Activated CD4-positive, alpha-beta memory T cell treated with anti-CD3 and anti-CD28 coated beads, Interleukin-2, amount 10 ng/mL, durations not matched to agents 7 days and 5 days (primary cell): ENCODE results near the gene FN1. TPM values are rescaled to one million over a fixed set of nuclear protein-coding genes. Genes with fewer than 3 reads are reported as not detected.

Source experiments
- CTCF ChIA-PET: fragments of 350-600 bp; sonication (Branson Sonifier 250); formaldehyde crosslinking; loops from one replicate; lab custom pipeline; 2021; ENCODE audit warnings: antibody characterized with exemption, inconsistent platforms; lab: Charles Lee
- POLR2A ChIA-PET: fragments of 350-600 bp; sonication (Branson Sonifier 250); formaldehyde crosslinking; loops from one replicate; lab custom pipeline; 2021; ENCODE audit warnings: antibody characterized with exemption; lab: Charles Lee
- DNase-seq: peaks from one replicate; pipeline ENCODE4 v3.0.0-alpha.2; 2020
- H3K27ac Mint-ChIP-seq: one replicate; pipeline ENCODE4 v1.8.0; 2021; ENCODE audit warnings: mild to moderate bottlenecking, mixed read lengths
- H3K27me3 Mint-ChIP-seq: one replicate; pipeline ENCODE4 v1.8.0; 2021; ENCODE audit warnings: mixed read lengths
- H3K36me3 Mint-ChIP-seq: one replicate; pipeline ENCODE4 v1.8.0; 2021; ENCODE audit warnings: low read depth, mixed read lengths
- H3K4me1 Mint-ChIP-seq: one replicate; pipeline ENCODE4 v1.8.0; 2021; ENCODE audit warnings: mixed read lengths
- H3K4me3 Mint-ChIP-seq: one replicate; pipeline ENCODE4 v1.8.0; 2021; ENCODE audit warnings: mild to moderate bottlenecking, mixed read lengths
- H3K9me3 Mint-ChIP-seq: one replicate; pipeline ENCODE4 v1.8.0; 2021; ENCODE audit warnings: mixed read lengths
- total RNA-seq, 2 experiments: library from RNA; stranded (reverse); gene quantifications; one replicate each; pipeline ENCODE4 v1.2.3, GENCODE V29; 2021

Gene FN1
- total RNA-seq, 2 experiments from 2014 or later = 1.8 to 2.2 TPM

- Mint-ChIP-seq H3K4me3 (no peak overlapping the region), H3K4me1 (no peaks in the 10 kb centered on the region), H3K9me3 (no peaks in the 10 kb centered on the region), H3K36me3 (no peaks in the 10 kb centered on the region), H3K27ac (no peak overlapping the region), H3K27me3 (no peaks in the 10 kb centered on the region)
- DNase-seq = no peak
- CTCF ChIA-PET = no interaction called here
- POLR2A ChIA-PET = no interaction called here
These were observed 43.7 kb downstream of the FN1 start for GRCh38 chr2:215392164-215392563.

GRCh38 chr2:215391531-215391930 is 44.3 kb downstream of the FN1 start:
- H3K36me3 Mint-ChIP-seq = no peaks in the 10 kb centered on the region
- H3K9me3 Mint-ChIP-seq = no peaks in the 10 kb centered on the region
- H3K4me1 Mint-ChIP-seq = no peaks in the 10 kb centered on the region
- ChIA-PET CTCF (interaction anchor here (1.0 kb wide), 1 partner anchor 121 kb away, joined by 3 read pairs; no protein-coding TSS in a partner anchor), POLR2A (no interaction called here)
- H3K4me3 Mint-ChIP-seq = no peak overlapping the region
- H3K27me3 Mint-ChIP-seq = no peaks in the 10 kb centered on the region
- H3K27ac Mint-ChIP-seq = no peak overlapping the region
- no peak for DNase-seq

GRCh38 chr2:215390550-215390913 is 45.3 kb downstream of the FN1 start:
- H3K4me3 Mint-ChIP-seq = no peak overlapping the region
- ChIA-PET CTCF (interaction anchor here (1.0 kb wide), 1 partner anchor 120 kb away, joined by 3 read pairs; no protein-coding TSS in a partner anchor), POLR2A (no interaction called here)
- no peaks in the 10 kb centered on the region for H3K4me1 Mint-ChIP-seq
- no peaks in the 10 kb centered on the region for H3K27me3 Mint-ChIP-seq
- no peaks in the 10 kb centered on the region for H3K9me3 Mint-ChIP-seq
- H3K27ac Mint-ChIP-seq = no peak overlapping the region
- H3K36me3 Mint-ChIP-seq = no peaks in the 10 kb centered on the region
- DNase-seq = no peak

GRCh38 chr2:215388002-215388728 is 47.7 kb downstream of the FN1 start:
- no peaks in the 10 kb centered on the region for H3K9me3 Mint-ChIP-seq
- no peaks in the 10 kb centered on the region for H3K27me3 Mint-ChIP-seq
- no peak overlapping the region for H3K4me3 Mint-ChIP-seq
- no peaks in the 10 kb centered on the region for H3K36me3 Mint-ChIP-seq
- no peak overlapping the region for H3K27ac Mint-ChIP-seq
- ChIA-PET CTCF (no interaction called here), POLR2A (no interaction called here)
- no peaks in the 10 kb centered on the region for H3K4me1 Mint-ChIP-seq
- no peak for DNase-seq

- Mint-ChIP-seq H3K36me3 (no peaks in the 10 kb centered on the region), H3K27me3 (no peaks in the 10 kb centered on the region), H3K27ac (no peak overlapping the region), H3K9me3 (no peaks in the 10 kb centered on the region), H3K4me3 (no peak overlapping the region), H3K4me1 (no peaks in the 10 kb centered on the region)
- no peak for DNase-seq
- ChIA-PET CTCF (interaction anchor here (0.6 kb wide), 2 partner anchors 21 to 22 kb away, joined by 3 to 4 read pairs; no protein-coding TSS in a partner anchor), POLR2A (no interaction called here)
These were observed 49.3 kb downstream of the FN1 start for GRCh38 chr2:215386566-215386965.

DNA sequence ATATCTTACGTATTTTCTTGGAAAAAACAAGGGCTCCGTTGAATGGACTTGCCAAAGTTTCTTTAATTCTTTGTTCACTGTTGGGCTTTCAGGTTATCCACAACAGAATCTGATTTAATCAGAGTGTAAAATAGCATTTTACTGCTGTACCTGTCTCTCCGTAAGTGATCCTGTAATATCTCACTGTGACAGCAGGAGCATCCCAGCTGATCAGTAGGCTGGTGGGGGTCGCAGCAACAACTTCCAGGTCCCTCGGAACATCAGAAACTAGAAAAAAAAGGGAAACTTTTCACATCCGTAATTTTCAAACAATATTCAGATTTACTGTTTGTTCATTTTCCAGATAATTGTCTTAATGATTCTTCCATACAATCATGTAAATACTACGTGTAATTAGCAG is 51.2 kb downstream of the FN1 start:
- Mint-ChIP-seq H3K27ac (no peak overlapping the region), H3K4me1 (no peaks in the 10 kb centered on the region), H3K36me3 (no peaks in the 10 kb centered on the region), H3K4me3 (no peak overlapping the region), H3K27me3 (no peaks in the 10 kb centered on the region), H3K9me3 (no peaks in the 10 kb centered on the region)
- POLR2A ChIA-PET = no interaction called here
- CTCF ChIA-PET = no interaction called here
- no peak for DNase-seq

DNA sequence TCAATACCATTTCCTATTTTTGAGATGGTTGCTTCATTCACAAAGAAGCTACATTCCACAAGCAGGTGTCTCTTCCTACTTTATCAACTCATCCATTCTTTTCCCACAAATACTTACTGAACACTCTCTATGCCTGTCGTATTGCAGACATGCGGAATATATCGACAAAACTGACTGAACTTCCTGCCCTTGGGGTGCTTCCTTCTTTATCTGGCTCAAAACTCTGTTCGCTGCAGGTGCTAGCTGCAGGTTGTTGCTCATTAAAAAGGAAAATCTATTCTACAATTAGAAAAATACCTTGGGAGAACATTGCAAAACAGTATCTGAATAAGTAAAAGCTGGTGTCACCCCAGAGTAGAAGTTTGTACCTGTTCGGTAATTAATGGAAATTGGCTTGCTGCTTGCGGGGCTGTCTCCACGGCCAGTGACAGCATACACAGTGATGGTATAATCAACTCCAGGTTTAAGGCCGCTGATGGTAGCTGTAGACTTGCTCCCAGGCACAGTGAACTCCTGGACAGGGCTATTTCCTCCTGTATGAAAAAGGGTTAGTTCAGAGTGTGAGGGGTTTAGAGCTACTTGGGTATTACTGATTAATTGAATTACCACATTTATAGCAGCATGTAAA is 52.1 kb downstream of the FN1 start:
- DNase-seq = no peak
- Mint-ChIP-seq H3K4me1 (no peaks in the 10 kb centered on the region), H3K36me3 (no peaks in the 10 kb centered on the region), H3K27ac (no peak overlapping the region), H3K4me3 (no peak overlapping the region), H3K9me3 (no peaks in the 10 kb centered on the region), H3K27me3 (no peaks in the 10 kb centered on the region)
- CTCF ChIA-PET = no interaction called here
- POLR2A ChIA-PET = no interaction called here

DNA sequence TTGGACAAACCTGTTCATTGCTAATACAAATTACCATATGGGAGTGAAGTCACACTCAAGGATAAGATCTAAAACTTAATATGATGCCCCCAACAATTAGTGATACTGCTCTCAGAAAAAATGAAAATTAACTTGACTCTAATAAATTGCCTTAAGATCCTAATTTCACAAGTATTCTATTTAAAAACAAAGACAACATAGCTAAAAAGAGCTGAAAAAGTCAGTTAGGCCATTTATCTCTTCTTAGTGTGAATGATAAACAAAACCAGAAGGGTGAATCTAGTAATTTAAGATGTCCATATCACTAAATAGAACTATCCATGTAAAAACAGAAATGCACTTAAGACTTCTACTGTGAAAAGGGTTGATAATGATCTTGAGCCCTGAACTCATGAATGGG is 53.4 kb downstream of the FN1 start:
- Mint-ChIP-seq H3K27me3 (no peaks in the 10 kb centered on the region), H3K4me3 (no peak overlapping the region), H3K27ac (no peak overlapping the region), H3K4me1 (no peaks in the 10 kb centered on the region), H3K36me3 (no peaks in the 10 kb centered on the region), H3K9me3 (no peaks in the 10 kb centered on the region)
- ChIA-PET POLR2A (no interaction called here), CTCF (no interaction called here)
- DNase-seq = no peak

GRCh38 chr2:215382011-215382410 is 53.9 kb downstream of the FN1 start:
- no peak for DNase-seq
- H3K4me3 Mint-ChIP-seq = no peak overlapping the region
- H3K27me3 Mint-ChIP-seq = no peaks in the 10 kb centered on the region
- POLR2A ChIA-PET = no interaction called here
- CTCF ChIA-PET = no interaction called here
- no peak overlapping the region for H3K27ac Mint-ChIP-seq
- H3K4me1 Mint-ChIP-seq = no peaks in the 10 kb centered on the region
- no peaks in the 10 kb centered on the region for H3K9me3 Mint-ChIP-seq
- H3K36me3 Mint-ChIP-seq = no peaks in the 10 kb centered on the region

- Mint-ChIP-seq H3K36me3 (no peaks in the 10 kb centered on the region), H3K27me3 (no peaks in the 10 kb centered on the region), H3K9me3 (no peaks in the 10 kb centered on the region), H3K27ac (no peak overlapping the region), H3K4me3 (no peak overlapping the region), H3K4me1 (no peaks in the 10 kb centered on the region)
- ChIA-PET CTCF (no interaction called here), POLR2A (no interaction called here)
- no peak for DNase-seq
These were observed 55.2 kb downstream of the FN1 start for GRCh38 chr2:215380699-215381098.

- Mint-ChIP-seq H3K27me3 (no peaks in the 10 kb centered on the region), H3K4me1 (no peaks in the 10 kb centered on the region), H3K9me3 (no peaks in the 10 kb centered on the region), H3K4me3 (no peak overlapping the region), H3K36me3 (no peaks in the 10 kb centered on the region), H3K27ac (no peak overlapping the region)
- ChIA-PET POLR2A (no interaction called here), CTCF (no interaction called here)
- no peak for DNase-seq
These were observed 55.9 kb downstream of the FN1 start for GRCh38 chr2:215379948-215380347.

GRCh38 chr2:215379039-215379438 is 56.8 kb downstream of the FN1 start:
- CTCF ChIA-PET = no interaction called here
- Mint-ChIP-seq H3K27me3 (no peaks in the 10 kb centered on the region), H3K36me3 (peaks cover 6% of the 10 kb centered on the region), H3K4me1 (no peaks in the 10 kb centered on the region), H3K27ac (no peak overlapping the region), H3K9me3 (peaks cover 2% of the 10 kb centered on the region), H3K4me3 (no peak overlapping the region)
- DNase-seq = no peak
- POLR2A ChIA-PET = no interaction called here

GRCh38 chr2:215378045-215378444 is 57.8 kb downstream of the FN1 start:
- DNase-seq = no peak
- H3K36me3 Mint-ChIP-seq = peaks cover 9% of the 10 kb centered on the region
- H3K27me3 Mint-ChIP-seq = no peaks in the 10 kb centered on the region
- POLR2A ChIA-PET = no interaction called here
- H3K4me3 Mint-ChIP-seq = no peak overlapping the region
- peaks cover 3% of the 10 kb centered on the region for H3K9me3 Mint-ChIP-seq
- H3K4me1 Mint-ChIP-seq = no peaks in the 10 kb centered on the region
- CTCF ChIA-PET = interaction anchor here (0.6 kb wide), 1 partner anchor 108 kb away, joined by 3 read pairs; no protein-coding TSS in a partner anchor
- H3K27ac Mint-ChIP-seq = no peak overlapping the region

- no peak for DNase-seq
- Mint-ChIP-seq H3K4me1 (no peaks in the 10 kb centered on the region), H3K4me3 (no peak overlapping the region), H3K9me3 (peaks cover 3% of the 10 kb centered on the region), H3K27me3 (no peaks in the 10 kb centered on the region), H3K27ac (no peak overlapping the region), H3K36me3 (peaks cover 9% of the 10 kb centered on the region)
- ChIA-PET CTCF (no interaction called here), POLR2A (no interaction called here)
These were observed 58.6 kb downstream of the FN1 start for GRCh38 chr2:215377283-215377682.
